ENCODE data around the gene ATP5PO.

- no peak for TF ChIP-seq POLR2A (IDR thresholded peaks at IDR 0.05)
- no peak for TF ChIP-seq CTCF (IDR thresholded peaks at IDR 0.05)
These were observed 25.3 kb upstream of the ATP5PO start for GRCh38 chr21:33940881-33941245.

All from uterus (tissue), 2 donors.